NCI-H1105 (cell line): ENCODE data around the gene CTNNB1.
"Not testable (repeated sequence)": the region's sequence is repeated elsewhere in the genome, so short reads cannot be mapped to it uniquely, and the experiment has no call there.

Source experiments
- DNase-seq: peaks from one replicate; lab custom pipeline; 2025; lab: John Stamatoyannopoulos, UW

The CTNNB1 gene

DNA sequence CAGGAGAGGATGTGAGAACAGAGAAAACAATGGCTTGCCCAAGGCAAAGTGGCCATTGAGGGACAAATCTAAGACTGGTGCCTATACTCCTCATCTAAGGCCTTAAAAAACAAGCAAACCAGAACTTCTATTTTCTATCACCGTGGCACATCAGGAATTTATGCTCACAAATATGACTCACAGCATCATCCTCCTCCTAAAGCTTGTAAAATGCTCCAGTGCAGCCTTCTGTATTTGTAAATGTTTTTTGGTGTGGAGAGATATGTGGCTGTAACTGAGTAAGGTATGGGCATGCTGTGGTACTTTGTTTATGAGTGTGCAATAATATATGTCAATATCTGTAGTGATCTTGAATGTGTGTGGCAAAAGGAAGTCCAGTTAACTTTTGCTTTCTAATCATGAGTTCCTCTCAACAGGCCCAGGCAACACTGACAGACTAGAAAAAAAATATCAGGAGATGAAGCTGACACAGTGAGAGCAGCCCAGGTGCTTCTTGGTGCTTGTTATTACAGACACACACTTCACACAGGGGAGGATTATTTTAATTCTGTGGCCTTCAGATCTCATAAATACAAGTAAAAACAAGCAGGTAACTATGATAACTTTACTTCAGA lies 60.3 kb downstream of the CTNNB1 start:
- no peak for DNase-seq

DNA sequence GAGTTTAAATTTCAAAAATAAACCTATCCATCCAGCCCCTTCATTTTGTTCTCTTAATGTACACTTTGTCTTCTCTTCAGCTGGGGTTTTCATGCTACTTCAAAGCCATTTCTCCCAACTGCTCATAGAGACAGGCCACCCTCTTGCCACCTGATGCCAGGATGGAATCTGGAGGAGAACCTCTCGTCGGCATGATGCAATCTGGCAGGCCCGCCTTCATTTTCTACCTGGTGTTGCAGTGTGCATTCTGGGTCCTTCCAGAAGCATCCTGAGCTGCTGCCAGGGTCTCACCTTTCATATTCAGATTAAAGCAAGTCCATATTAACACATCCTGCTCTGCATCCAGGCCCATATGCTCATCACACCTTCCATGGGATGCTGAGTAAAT lies 60.8 kb downstream of the CTNNB1 start:
- DNase-seq: no peak

DNA sequence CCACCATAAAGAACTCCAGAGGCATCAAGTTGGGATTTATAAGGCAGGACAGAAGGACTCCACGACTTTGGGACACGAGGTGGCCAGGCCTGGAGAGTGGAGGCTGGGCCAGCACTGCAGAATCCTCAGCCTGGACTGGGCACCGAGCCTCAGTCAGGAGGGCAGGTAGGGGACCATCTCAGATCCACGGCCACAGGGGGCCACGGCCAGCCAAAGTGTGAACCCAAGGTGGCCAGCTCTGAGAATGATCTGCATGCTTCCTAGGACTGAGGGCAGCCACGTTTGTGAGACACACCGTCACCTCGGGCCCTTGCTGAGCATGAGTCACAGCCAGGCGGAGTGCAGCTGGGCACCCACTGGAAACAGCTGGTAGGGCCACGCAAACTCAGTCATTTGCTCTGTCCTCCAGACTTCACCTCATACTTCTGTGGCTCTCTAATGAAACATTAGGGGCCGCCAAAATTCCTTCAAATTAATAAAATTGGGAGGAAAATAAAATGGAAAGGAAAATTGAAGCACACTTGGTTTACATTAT lies 65.8 kb downstream of the CTNNB1 start:
- DNase-seq: no peak

DNA sequence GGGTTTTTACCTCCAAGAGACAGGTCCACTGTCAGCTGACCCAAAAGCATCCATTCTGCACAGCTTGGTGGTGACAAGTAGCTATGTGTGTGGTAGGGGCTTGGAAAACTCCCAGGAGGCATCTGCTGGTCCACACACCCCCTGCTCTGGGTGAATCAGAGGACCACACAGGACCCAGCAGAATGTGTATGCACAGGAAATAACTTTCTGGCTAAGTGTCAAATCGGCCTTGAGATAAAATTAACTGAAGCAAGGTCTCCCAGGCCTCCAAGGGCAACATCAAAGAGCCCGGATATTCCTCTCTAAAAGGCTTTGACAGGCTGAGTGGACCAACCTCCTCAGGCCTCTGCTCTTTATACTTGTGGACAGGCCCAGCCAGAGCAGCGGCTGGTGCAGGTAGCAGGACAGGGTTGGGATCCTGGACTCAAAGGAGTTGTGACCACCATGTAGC lies 66.5 kb downstream of the CTNNB1 start:
- DNase-seq: no peak

DNA sequence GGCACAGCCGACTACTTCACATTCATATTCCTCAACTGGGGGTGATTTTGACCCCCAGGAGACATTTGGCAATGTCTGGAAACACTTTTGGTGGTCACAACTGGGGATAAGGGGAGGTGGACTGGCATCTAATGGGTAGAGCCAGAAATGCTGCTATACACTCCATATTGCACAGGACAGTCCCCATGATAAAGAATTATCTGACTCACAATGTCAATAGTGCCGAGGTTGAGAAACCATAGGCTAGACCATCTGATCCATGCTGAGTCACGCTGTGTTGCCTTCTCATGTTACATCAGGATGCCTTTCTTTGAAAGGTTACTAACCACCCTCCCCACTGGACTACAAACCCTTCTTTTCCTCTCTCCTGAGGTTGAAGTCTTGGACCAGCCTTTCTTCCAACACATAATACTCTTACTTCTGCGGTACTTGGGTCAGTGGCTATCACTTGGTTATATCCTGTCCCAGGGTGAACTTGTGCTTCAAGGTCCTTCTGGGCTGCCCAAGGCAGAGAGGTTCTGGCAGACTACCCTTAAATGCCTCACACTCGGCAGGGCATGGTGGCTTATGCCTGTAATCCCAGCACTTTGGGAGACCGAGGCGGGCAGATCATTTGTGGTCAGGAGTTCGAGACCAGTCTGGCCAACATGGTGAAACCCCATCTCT lies 68.8 kb downstream of the CTNNB1 start:
- DNase-seq: no peak

DNA sequence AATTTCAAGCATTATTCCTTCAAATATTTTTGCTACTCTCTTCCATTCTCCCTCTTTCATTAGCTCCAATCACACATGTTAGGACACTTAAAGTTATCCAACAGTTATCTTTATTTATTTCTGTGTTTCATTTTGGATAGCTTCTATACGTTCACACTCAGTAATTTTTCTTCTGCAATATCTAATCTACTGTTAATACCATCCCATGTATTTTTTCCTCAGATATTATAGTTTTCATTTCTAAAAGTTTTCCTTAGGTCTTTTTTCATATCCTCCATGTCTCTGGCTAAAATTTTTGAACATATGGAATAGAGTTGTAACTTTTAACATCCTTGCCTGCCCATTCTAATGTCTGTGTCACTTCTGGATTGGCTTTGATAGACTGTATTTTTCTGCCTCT lies 73.4 kb downstream of the CTNNB1 start:
- DNase-seq: no peak

DNA sequence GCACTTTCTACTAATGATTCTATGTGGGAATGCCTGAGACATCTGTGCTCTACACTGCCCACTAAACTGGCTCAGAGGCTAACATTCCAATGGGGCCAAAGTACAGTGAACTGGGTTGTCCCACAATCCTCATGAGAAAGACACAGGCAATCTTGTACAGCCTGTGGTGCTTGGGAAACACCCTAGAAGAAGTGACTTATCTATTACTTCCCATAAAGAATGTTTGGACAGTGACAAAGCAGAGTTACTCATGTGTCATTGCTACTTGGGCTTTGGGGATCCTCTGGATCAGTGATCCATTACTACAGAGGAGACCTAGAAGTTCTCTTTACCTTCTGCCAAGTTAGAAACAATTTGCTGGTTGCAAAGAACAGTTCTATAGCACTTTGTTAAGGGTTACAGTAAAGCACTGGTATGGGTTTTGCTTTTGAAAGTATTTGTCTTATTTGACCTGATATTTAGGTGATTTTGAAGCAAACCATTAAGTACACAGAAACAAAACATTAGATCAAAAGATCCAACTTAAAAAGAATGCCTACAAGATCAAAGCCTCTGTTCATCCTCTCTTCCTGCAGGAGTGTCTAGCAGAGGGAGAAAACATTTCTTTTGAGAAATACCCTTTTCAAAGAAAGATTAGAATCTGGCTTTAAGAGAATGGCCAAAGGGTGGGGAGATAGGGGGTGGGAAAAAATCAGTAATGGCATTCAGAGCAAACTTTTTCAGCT lies 75.8 kb downstream of the CTNNB1 start:
- DNase-seq: no peak

DNA sequence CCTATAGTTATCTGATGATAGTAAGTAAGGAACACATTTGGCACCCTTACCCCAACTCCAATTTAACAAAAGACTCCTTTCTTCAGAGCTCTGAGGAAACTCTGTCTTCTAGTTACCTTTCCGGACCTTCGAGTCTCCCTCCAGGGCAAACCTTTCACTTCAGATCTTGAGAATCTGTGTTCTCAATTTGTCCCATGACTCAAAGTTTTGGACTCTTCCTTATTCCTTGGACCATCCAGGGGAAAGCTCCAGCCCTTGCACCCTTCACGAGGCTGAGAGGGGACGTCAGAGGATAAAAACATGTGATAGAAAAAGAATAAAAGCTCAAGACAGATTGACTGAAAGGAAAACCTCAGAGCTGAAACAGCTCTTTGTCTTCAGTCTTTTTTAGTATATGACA lies 76.9 kb downstream of the CTNNB1 start:
- no peak for DNase-seq

DNA sequence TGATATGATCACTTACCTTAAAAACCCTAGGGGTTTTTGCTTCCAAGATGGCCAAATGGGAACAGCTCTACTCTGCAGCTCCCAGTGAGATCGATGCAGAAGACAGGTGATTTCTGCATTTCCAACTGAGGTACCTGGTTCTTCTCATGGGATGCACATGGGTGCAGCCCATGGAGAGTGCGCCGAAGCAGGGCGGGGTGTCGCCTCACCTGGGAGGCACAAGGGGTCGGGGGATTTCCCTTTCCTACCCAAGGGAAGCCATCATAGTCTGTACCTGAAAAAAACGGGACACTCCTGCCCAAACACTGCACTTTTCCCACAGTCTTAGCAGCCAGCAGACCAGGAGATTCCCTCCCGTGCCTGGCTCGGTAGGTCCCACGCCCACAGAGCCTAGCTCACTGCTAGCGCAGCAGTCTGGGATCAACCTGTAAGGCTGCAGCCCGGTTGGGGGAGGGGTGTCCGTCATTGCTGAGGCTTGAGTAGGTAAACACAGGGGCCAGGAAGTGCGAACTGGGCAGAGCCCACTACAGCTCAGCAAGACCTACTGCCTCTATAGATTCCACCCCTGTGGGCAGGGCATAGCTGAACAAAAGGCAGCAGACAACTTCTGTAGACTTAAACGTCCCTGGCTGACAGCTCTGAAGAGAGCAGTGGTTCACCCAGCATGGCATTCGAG lies 78.6 kb downstream of the CTNNB1 start:
- no peak for DNase-seq

DNA sequence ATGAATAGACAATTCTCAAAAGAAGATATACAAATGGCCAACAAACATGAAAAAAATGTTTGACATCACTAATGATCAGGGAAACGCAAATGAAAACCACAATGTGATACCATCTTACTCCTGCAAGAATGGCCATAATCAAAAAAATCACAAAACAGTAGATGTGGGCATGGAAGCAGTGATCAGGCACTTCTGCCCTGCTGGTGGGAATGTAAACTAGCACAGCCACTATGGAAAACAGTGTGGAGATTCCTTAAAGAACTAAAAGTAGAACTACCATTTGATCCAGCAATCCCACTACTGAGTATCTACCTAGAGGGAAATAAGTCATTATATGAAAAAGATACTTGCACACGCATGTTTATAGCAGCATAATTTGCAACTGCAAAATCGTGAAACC lies 85.6 kb downstream of the CTNNB1 start:
- DNase-seq: not testable (repeated sequence)

DNA sequence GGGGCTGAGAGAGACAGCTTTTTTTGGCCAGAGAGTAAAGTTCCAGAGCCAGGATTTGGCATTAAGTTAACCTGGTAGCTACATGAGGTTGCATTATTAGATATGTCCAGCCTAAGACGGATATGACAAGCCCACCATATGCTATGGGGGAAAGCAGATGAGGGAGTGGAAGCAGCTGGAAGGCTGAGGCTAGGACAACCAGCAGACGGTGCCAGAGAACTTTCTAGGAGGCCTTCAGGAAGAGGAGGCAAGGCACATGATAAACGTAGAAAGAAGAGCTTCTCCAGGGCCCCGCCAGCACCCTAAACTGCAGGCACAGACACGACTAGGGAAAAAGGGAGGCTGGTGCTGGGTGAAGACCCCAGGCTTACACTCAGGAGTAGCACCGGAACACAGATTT lies 87.0 kb downstream of the CTNNB1 start:
- DNase-seq: no peak

DNA sequence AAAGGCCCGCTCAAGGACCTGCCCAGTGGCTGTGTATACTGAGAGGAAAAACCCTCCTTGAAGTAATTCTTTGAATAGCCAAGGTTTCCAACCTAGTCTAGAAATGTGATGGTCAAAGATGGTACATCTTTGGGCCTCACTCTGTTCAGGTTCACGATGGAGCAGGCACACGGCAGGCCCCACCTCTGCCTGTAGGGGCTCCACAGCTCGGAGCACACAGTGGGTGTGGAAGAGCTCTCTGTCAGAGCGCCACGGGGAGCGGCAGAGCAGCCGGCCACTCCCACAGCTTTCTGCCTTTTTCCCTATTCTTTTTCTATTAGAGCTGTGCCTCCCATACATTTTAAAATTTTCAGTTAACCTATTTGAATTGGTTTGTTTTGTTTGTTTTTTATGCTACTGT lies 89.5 kb downstream of the CTNNB1 start:
- DNase-seq: no peak
